Measurements from ENCODE around the gene NDST3.
"Not testable (repeated sequence)": the region's sequence is repeated elsewhere in the genome, so short reads cannot be mapped to it uniquely, and the experiment has no call there.

NDST3 gene

DNA sequence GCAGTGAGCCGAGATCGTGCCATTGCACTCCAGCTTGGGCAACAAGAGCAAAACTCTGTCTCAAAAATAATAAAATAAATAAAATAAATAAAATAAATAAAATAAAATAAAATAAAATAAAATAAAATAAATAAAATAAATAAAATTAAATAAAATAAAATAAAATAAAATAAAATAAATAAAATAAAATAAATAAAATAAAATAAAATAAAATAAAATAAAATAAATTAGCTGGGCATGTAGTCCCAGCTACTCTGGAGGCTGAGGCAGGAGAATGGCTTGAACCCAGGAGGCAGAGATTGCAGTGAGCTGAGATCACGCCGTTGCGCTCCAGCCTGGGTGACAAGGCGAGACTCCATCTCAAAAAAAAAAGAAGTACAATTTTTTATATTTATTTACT lies 265.3 kb downstream of the NDST3 start:
- not testable (repeated sequence) for H3K27me3 Mint-ChIP-seq (ENCODE audit: low read depth); DNase-seq (ENCODE audit: low spot score); H3K4me1 Mint-ChIP-seq (ENCODE audit: low read depth); H3K36me3 Mint-ChIP-seq (ENCODE audit: low read depth); H3K9me3 Mint-ChIP-seq; H3K27ac Mint-ChIP-seq; H3K4me3 Mint-ChIP-seq

DNA sequence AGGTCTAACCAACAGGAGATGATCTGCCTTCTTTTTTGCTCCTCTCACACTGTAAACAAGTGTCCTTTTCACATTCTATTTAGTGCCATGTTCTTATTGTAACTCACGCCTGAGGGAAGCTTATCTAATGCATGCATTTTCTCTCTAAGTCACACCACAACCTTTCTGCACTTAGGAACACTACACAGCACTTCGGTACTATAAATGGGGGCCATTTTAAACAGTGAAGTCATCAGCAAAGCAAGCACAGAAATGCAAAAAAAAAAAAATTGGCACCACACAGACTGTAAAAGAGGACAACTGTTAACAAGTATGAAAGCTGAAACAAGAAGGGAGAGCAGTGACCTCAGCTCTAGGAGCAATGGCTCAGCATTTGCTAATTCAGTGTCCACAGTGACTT lies 273.4 kb downstream of the NDST3 start:
- Mint-ChIP-seq H3K27me3 (ENCODE audit: low read depth) (peaks cover 14% of the 10 kb centered on the region), H3K4me1 (ENCODE audit: low read depth) (no peaks in the 10 kb centered on the region), H3K36me3 (ENCODE audit: low read depth) (no peaks in the 10 kb centered on the region), H3K4me3 (no peak overlapping the region), H3K9me3 (no peaks in the 10 kb centered on the region), H3K27ac (no peak overlapping the region)
- no peak for DNase-seq (ENCODE audit: low spot score)

All from T-helper 2 cell treated with Interferon-gamma antibody and Interleukin-4, amounts not matched to agents 5 μg/mL and 100 μg/mL, for 36 hours (primary cell).